GM23338 (cell line): ENCODE measurements around the gene MYO7B. TPM values are rescaled to one million over a fixed set of nuclear protein-coding genes. Genes with fewer than 3 reads are reported as not detected.

ENCODE experiments used
- ATAC-seq: fragments of 200-7000 bp; cut with Tn5 transposase; 3 replicates; pipeline ENCODE4 v1.9.1; 2020
- DNase-seq: peaks from one replicate; pipeline ENCODE4 v3.0.0-alpha.2; 2015; ENCODE audit warnings: low spot score
- H2AFZ ChIP-seq: fragments of 200-600 bp; sonication (generic); 2 replicates; pipeline ENCODE4 v1.8.0; 2016; ENCODE audit warnings: antibody characterized with exemption, mild to moderate bottlenecking, moderate library complexity
- H3F3A ChIP-seq: fragments of 200-600 bp; sonication (generic); replicated peaks from 2 replicates; pipeline ENCODE4 v1.8.0; 2017; ENCODE audit warnings: antibody characterized with exemption, mixed run types, low read depth
- H3K27ac ChIP-seq: fragments of 200-600 bp; sonication (generic); 2 replicates; pipeline ENCODE4 v1.6.1; 2016; ENCODE audit warnings: low read depth
- H3K27me3 ChIP-seq: fragments of 200-600 bp; sonication (generic); 2 replicates; pipeline ENCODE4 v1.8.0; 2016; ENCODE audit warnings: mild to moderate bottlenecking, mixed run types, moderate library complexity; ENCODE audit not compliant: insufficient read depth
- H3K36me3 ChIP-seq: fragments of 200-600 bp; sonication (generic); 2 replicates; pipeline ENCODE4 v1.8.0; 2016; ENCODE audit warnings: mild to moderate bottlenecking; ENCODE audit not compliant: insufficient read depth
- H3K4me1 ChIP-seq: fragments of 200-600 bp; sonication (generic); 2 replicates; pipeline ENCODE4 v1.8.0; 2016; ENCODE audit warnings: mild to moderate bottlenecking, moderate library complexity; ENCODE audit not compliant: insufficient read depth
- H3K4me2 ChIP-seq: fragments of 200-600 bp; sonication (generic); 2 replicates; pipeline ENCODE4 v1.7.1; 2017; ENCODE audit warnings: mixed run types
- H3K4me3 ChIP-seq: fragments of 200-600 bp; sonication (generic); 2 replicates; pipeline ENCODE4 v1.6.1; 2016; ENCODE audit warnings: mixed run types
- H3K79me2 ChIP-seq: fragments of 200-600 bp; sonication (generic); replicated peaks from 2 replicates; pipeline ENCODE4 v1.8.0; 2017; ENCODE audit warnings: mild to moderate bottlenecking; ENCODE audit not compliant: insufficient read depth
- H3K9me2 ChIP-seq: fragments of 200-600 bp; sonication (generic); 2 replicates; pipeline ENCODE4 v1.8.0; 2017; ENCODE audit not compliant: insufficient read depth
- H4K20me1 ChIP-seq: fragments of 200-600 bp; sonication (generic); replicated peaks from 2 replicates; pipeline ENCODE4 v1.8.0; 2017; ENCODE audit warnings: mild to moderate bottlenecking; ENCODE audit not compliant: insufficient read depth
- H3K27ac Mint-ChIP-seq: 2 replicates; pipeline ENCODE4 v1.8.0; 2020; ENCODE audit warnings: inconsistent platforms, mild to moderate bottlenecking, moderate library complexity, mixed read lengths
- H3K27me3 Mint-ChIP-seq: 3 replicates; pipeline ENCODE4 v1.8.0; 2022; ENCODE audit warnings: low read depth, mild to moderate bottlenecking, moderate library complexity, mixed read lengths, inconsistent platforms; ENCODE audit not compliant: insufficient read depth, poor library complexity
- H3K36me3 Mint-ChIP-seq: 3 replicates; pipeline ENCODE4 v1.8.0; 2021; ENCODE audit warnings: low read depth, mild to moderate bottlenecking, inconsistent platforms, moderate library complexity, mixed read lengths
- H3K4me1 Mint-ChIP-seq: 3 replicates; pipeline ENCODE4 v1.8.0; 2020; ENCODE audit warnings: mild to moderate bottlenecking, inconsistent platforms, mixed read lengths
- H3K4me3 Mint-ChIP-seq: 3 replicates; pipeline ENCODE4 v1.8.0; 2021; ENCODE audit warnings: moderate library complexity, mild to moderate bottlenecking, inconsistent platforms, mixed read lengths
- H3K9me3 Mint-ChIP-seq: 3 replicates; pipeline ENCODE4 v1.8.0; 2020; ENCODE audit warnings: moderate library complexity, mild to moderate bottlenecking, inconsistent platforms, mixed read lengths
- CREB1 ChIP-seq: fragments of 250-450 bp; sonication (Bioruptor Pico); IDR thresholded peaks from 2 replicates; pipeline ENCODE4 v1.5.0; 2020; ENCODE audit warnings: low read depth, mild to moderate bottlenecking, moderate library complexity
- EZH2 ChIP-seq: fragments of 200-600 bp; sonication (generic); IDR thresholded peaks from one replicate; pipeline ENCODE4 v1.8.0; 2017; ENCODE audit warnings: antibody characterized with exemption, mild to moderate bottlenecking, low read depth; ENCODE audit not compliant: unreplicated experiment
- JUNB ChIP-seq: IDR thresholded peaks from one replicate; pipeline ENCODE4 v1.6.1; 2016; ENCODE audit warnings: antibody characterized with exemption; ENCODE audit not compliant: unreplicated experiment
- NANOG ChIP-seq: IDR thresholded peaks from 2 replicates; pipeline ENCODE4 v1.6.1; 2016; ENCODE audit warnings: antibody characterized with exemption, borderline replicate concordance
- POLR2AphosphoS5 ChIP-seq: IDR thresholded peaks from 2 replicates; pipeline ENCODE4 v1.6.1; 2016; ENCODE audit warnings: antibody characterized with exemption, low read depth
- STAT1 ChIP-seq: IDR thresholded peaks from one replicate; pipeline ENCODE4 v1.6.1; 2016; ENCODE audit warnings: antibody characterized with exemption; ENCODE audit not compliant: unreplicated experiment
- ZNF114 ChIP-seq: fragments of 250-450 bp; sonication (Bioruptor Pico); IDR thresholded peaks from 2 replicates; pipeline ENCODE4 v1.5.0; 2020; ENCODE audit warnings: mild to moderate bottlenecking, moderate library complexity
- ZNF331 ChIP-seq: fragments of 250-450 bp; sonication (Bioruptor Pico); IDR thresholded peaks from 2 replicates; pipeline ENCODE4 v1.5.0; 2020; ENCODE audit warnings: low read depth, mild to moderate bottlenecking, moderate library complexity
- polyA plus RNA-seq: library from polyadenylated mRNA; unstranded; fragments of >200 nt; fragmentation: Nextera tagmentation; extraction: Ambion mirVana; gene quantifications from 2 replicates; pipeline ENCODE4 v1.2.1, GENCODE V29; 2016
- total RNA-seq: library from RNA; depleted of rRNA; stranded (reverse); fragments of >200 nt; shearing (Covaris generic); gene quantifications from 2 replicates; pipeline ENCODE4 v1.2.3, GENCODE V29; 2014
- TF ChIP-seq, protein P1 (sequence below): IDR thresholded peaks from one replicate; pipeline ENCODE4 v1.6.1; 2018; ENCODE audit warnings: antibody characterized with exemption; ENCODE audit not compliant: unreplicated experiment
- TF ChIP-seq, protein P2 (sequence below): IDR thresholded peaks from 2 replicates; pipeline ENCODE4 v1.6.1; 2016; ENCODE audit warnings: antibody characterized with exemption
- TF ChIP-seq, protein P3 (sequence below), 2 experiments: fragments of 200-600 bp in 1 of 2; sonication (generic) in 1 of 2; conservative IDR thresholded peaks; 2 replicates each; pipeline versions ENCODE4 v1.5.1 to v1.6.1; 2016 to 2017; ENCODE audit warnings: antibody characterized with exemption in 2 of 2, low read depth in 2 of 2, mild to moderate bottlenecking in 2 of 2, moderate library complexity in 1 of 2

Gene MYO7B
- total and polyA plus RNA-seq, 2 experiments from 2014 or later: not detected

DNA sequence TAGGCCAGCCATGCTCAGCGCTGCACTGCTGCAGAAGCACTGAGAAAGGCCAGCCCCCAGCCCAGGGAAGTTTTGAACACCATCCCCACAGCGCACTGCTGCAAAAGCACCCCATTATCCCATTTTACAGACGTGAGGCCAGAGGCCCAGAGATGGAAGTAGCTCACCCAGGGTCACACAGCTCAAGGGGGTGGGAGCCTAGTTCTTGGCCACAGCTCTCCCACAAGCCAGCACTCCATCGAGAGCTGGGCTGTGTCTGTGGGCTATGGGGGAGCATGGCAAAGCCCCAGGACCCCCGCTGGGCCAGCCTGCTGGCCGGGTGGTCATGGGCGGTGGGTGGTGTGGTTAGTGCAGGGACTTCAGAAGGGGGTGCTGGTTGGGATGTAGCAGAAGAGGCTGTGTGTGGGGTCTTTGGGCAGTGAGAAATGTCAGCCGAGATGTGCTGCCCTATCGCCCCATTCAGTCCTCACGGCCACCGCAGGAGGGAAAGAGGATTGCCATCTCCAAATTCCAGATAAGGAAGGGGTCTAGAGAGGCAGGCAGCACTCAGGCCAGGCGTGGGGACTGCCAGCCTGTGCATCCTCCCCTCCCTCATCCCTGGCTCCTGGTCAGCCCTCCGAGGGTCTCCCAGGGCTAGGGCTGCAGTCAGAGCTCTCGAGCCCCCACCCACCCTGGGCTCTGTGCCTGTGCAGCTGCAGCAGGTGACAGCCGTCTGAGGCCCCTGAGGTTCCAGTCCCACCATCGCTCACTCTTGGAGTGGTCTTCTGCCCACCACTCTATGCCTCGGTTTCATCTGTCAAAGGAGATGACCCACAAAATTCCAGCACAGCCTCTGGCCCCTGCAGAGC lies 93.5 kb downstream of the MYO7B start:
- Histone ChIP-seq H3K27me3 (no peaks in the 10 kb centered on the region), H4K20me1 (no peaks in the 10 kb centered on the region), H3K27ac (no peak overlapping the region), H3F3A (no peaks in the 10 kb centered on the region), H3K4me1 (no peaks in the 10 kb centered on the region), H3K36me3 (no peaks in the 10 kb centered on the region), H2AFZ (no peak overlapping the region), H3K4me3 (no peak overlapping the region), H3K4me2 (no peak overlapping the region), H3K79me2 (no peaks in the 10 kb centered on the region), H3K9me2 (no peaks in the 10 kb centered on the region)
- no peak overlapping the region for H3K27ac Mint-ChIP-seq
- H3K4me1 Mint-ChIP-seq: peaks cover 3% of the 10 kb centered on the region; the same call in 2 of the 3 replicates
- no peak for ATAC-seq
- H3K4me3 Mint-ChIP-seq: no peak overlapping the region
- TF ChIP-seq NANOG: no peak
- TF ChIP-seq STAT1: no peak
- no peak for TF ChIP-seq JUNB
- TF ChIP-seq ZNF114 (CRISPR knock-in tag): no peak
- TF ChIP-seq, protein P1, sequence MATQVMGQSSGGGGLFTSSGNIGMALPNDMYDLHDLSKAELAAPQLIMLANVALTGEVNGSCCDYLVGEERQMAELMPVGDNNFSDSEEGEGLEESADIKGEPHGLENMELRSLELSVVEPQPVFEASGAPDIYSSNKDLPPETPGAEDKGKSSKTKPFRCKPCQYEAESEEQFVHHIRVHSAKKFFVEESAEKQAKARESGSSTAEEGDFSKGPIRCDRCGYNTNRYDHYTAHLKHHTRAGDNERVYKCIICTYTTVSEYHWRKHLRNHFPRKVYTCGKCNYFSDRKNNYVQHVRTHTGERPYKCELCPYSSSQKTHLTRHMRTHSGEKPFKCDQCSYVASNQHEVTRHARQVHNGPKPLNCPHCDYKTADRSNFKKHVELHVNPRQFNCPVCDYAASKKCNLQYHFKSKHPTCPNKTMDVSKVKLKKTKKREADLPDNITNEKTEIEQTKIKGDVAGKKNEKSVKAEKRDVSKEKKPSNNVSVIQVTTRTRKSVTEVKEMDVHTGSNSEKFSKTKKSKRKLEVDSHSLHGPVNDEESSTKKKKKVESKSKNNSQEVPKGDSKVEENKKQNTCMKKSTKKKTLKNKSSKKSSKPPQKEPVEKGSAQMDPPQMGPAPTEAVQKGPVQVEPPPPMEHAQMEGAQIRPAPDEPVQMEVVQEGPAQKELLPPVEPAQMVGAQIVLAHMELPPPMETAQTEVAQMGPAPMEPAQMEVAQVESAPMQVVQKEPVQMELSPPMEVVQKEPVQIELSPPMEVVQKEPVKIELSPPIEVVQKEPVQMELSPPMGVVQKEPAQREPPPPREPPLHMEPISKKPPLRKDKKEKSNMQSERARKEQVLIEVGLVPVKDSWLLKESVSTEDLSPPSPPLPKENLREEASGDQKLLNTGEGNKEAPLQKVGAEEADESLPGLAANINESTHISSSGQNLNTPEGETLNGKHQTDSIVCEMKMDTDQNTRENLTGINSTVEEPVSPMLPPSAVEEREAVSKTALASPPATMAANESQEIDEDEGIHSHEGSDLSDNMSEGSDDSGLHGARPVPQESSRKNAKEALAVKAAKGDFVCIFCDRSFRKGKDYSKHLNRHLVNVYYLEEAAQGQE: no peak
- no peak for DNase-seq
- H3K36me3 Mint-ChIP-seq: no peaks in the 10 kb centered on the region
- H3K9me3 Mint-ChIP-seq: no peaks in the 10 kb centered on the region
- peaks cover 1% of the 10 kb centered on the region for H3K27me3 Mint-ChIP-seq

DNA sequence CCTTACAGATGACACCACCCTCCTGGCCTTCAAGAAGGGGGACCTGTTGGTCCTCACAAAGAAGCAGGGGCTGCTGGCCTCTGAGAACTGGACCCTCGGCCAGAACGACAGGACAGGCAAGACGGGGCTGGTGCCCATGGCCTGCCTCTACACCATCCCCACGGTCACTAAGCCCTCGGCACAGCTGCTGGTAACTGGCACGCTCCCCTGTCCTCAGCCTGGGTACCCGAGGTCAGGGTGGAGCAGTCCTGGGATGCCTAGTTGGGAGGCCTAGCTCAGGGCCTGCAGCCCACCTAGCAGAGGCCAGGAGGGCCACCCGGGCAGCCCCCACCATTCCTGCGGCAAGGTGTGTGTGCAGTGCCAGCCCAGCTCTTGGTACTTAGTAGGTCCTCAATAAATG lies 94.2 kb downstream of the MYO7B start:
- Mint-ChIP-seq H3K27ac (no peak overlapping the region), H3K4me1 (peaks cover 3% of the 10 kb centered on the region; the same call in 2 of the 3 replicates), H3K27me3 (peaks cover 1% of the 10 kb centered on the region), H3K4me3 (no peak overlapping the region), H3K9me3 (no peaks in the 10 kb centered on the region), H3K36me3 (no peaks in the 10 kb centered on the region)
- Histone ChIP-seq H2AFZ (no peak overlapping the region), H3K79me2 (no peaks in the 10 kb centered on the region), H4K20me1 (no peaks in the 10 kb centered on the region), H3K27ac (no peak overlapping the region), H3K27me3 (no peaks in the 10 kb centered on the region), H3K4me3 (no peak overlapping the region), H3K4me1 (no peaks in the 10 kb centered on the region), H3K4me2 (no peak overlapping the region), H3F3A (no peaks in the 10 kb centered on the region), H3K9me2 (no peaks in the 10 kb centered on the region), H3K36me3 (no peaks in the 10 kb centered on the region)
- DNase-seq (no peak), ATAC-seq (no peak)
- TF ChIP-seq EZH2 (no peak), POLR2AphosphoS5 (no peak), CREB1 (no peak), STAT1 (no peak), ZNF331 (no peak)
- TF ChIP-seq, protein P2, sequence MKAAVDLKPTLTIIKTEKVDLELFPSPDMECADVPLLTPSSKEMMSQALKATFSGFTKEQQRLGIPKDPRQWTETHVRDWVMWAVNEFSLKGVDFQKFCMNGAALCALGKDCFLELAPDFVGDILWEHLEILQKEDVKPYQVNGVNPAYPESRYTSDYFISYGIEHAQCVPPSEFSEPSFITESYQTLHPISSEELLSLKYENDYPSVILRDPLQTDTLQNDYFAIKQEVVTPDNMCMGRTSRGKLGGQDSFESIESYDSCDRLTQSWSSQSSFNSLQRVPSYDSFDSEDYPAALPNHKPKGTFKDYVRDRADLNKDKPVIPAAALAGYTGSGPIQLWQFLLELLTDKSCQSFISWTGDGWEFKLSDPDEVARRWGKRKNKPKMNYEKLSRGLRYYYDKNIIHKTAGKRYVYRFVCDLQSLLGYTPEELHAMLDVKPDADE: no peak
- TF ChIP-seq, protein P3, sequence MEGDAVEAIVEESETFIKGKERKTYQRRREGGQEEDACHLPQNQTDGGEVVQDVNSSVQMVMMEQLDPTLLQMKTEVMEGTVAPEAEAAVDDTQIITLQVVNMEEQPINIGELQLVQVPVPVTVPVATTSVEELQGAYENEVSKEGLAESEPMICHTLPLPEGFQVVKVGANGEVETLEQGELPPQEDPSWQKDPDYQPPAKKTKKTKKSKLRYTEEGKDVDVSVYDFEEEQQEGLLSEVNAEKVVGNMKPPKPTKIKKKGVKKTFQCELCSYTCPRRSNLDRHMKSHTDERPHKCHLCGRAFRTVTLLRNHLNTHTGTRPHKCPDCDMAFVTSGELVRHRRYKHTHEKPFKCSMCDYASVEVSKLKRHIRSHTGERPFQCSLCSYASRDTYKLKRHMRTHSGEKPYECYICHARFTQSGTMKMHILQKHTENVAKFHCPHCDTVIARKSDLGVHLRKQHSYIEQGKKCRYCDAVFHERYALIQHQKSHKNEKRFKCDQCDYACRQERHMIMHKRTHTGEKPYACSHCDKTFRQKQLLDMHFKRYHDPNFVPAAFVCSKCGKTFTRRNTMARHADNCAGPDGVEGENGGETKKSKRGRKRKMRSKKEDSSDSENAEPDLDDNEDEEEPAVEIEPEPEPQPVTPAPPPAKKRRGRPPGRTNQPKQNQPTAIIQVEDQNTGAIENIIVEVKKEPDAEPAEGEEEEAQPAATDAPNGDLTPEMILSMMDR (conservative IDR thresholded peaks at IDR 0.05; ENCODE audit: low read depth in 2 of 2): no peak
